GM21526 (cell line): ENCODE results near the gene PRKCSH.
A peak's percentile ranks its signal among the peaks of the same experiment; 100 is the strongest.
"Not testable (repeated sequence)": the region's sequence is repeated elsewhere in the genome, so short reads cannot be mapped to it uniquely, and the experiment has no call there.

Source experiments
- ATAC-seq: cut with Tn5 transposase; IDR thresholded peaks from one replicate; pipeline ENCODE4 v1.9.1; 2021; ENCODE audit warnings: moderate library complexity; ENCODE audit not compliant: unreplicated experiment, low FRiP score

PRKCSH gene

GRCh38 chr19:11468266-11468845 lies 32.9 kb downstream of the PRKCSH start:
- not testable (repeated sequence) for ATAC-seq

GRCh38 chr19:11473725-11474124 lies 38.3 kb downstream of the PRKCSH start:
- no peak for ATAC-seq

- not testable (repeated sequence) for ATAC-seq
Observed at GRCh38 chr19:11475343-11475742, 39.9 kb downstream of the PRKCSH start.

- ATAC-seq, result no peak
Observed at GRCh38 chr19:11475861-11476260, 40.4 kb downstream of the PRKCSH start.

GRCh38 chr19:11478167-11479089 lies 43.0 kb downstream of the PRKCSH start:
- no peak for ATAC-seq

- no peak for ATAC-seq
Observed at GRCh38 chr19:11479090-11479897, 43.9 kb downstream of the PRKCSH start.

GRCh38 chr19:11479898-11480714 lies 44.7 kb downstream of the PRKCSH start:
- no peak for ATAC-seq

GRCh38 chr19:11480715-11481533 lies 45.5 kb downstream of the PRKCSH start, which contains the start of gene ELAVL3:
ELAVL3 (minus strand) TSS chr19:11481046; CDS start chr19:11480608, 438 bp downstream.
- ATAC-seq, result no peak

GRCh38 chr19:11481534-11482383 lies 46.3 kb downstream of the PRKCSH start:
- ATAC-seq, result peak; percentile 36

- ATAC-seq, result peak; percentile 45
Observed at GRCh38 chr19:11482384-11483050, 47.1 kb downstream of the PRKCSH start.

GRCh38 chr19:11483366-11484111 lies 48.1 kb downstream of the PRKCSH start:
- no peak for ATAC-seq

GRCh38 chr19:11485245-11485837 lies 49.9 kb downstream of the PRKCSH start:
- ATAC-seq, result no peak

- no peak for ATAC-seq
Observed at GRCh38 chr19:11486661-11487503, 51.4 kb downstream of the PRKCSH start.

GRCh38 chr19:11489378-11489777 lies 53.9 kb downstream of the PRKCSH start:
- ATAC-seq, result no peak

- ATAC-seq, result no peak
Observed at GRCh38 chr19:11494634-11495285, 59.3 kb downstream of the PRKCSH start.
